GM12892 (cell line): ENCODE results near the gene TBC1D14.

ENCODE experiments used
- POLR2A ChIP-seq: IDR thresholded peaks from 2 replicates; pipeline ENCODE4 v1.6.1; 2011; ENCODE audit warnings: low read depth, low read length, control low read depth
- POLR2AphosphoS5 ChIP-seq: IDR thresholded peaks from 2 replicates; pipeline ENCODE4 v1.6.1; 2011; ENCODE audit warnings: low read depth, low read length, control low read depth

DNA sequence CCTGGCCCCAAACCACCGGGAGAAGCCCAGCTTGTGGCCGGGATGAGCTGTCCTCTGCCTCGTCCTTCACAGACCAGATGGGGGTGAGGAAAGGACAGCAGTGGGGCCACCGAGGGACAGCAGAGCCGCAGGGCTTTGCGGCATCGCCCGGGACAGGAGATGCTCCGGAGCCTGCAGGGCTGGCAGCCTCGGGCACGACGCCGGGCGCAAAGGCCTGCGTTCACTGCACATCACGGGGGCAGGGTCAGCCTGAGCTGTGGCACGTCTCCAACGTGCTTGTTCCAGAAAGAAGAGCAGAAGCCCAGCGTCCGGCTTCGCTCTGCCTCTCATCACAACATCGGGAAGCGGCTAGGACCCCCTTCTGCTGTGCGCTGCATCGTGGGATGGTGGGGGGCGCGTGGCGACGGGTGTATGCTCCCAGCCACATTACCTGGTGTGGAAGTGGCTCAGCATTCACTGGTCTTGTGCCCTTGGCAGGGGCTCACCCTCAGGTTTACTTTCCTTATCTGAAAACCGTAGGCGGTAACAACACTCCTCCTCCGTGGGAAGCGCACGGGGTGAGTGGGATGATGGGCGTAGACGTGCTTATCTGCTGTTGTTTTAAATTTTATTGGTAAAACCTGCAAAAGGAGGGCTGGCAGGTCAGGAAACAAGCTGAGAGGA lies 141.0 kb downstream of the TBC1D14 start:
- no peak for TF ChIP-seq POLR2A
- TF ChIP-seq POLR2AphosphoS5, result no peak
